GM12873 (cell line): Measurements from ENCODE around the gene ACVR1C.

ENCODE experiments used
- CTCF ChIP-seq: IDR thresholded peaks from 2 replicates; pipeline ENCODE4 v1.5.1; 2012; ENCODE audit warnings: low read depth, mild to moderate bottlenecking, moderate library complexity, low read length, control low read depth; ENCODE audit not compliant: insufficient read depth; ENCODE audit errors: missing control alignments

The ACVR1C gene

GRCh38 chr2:157492189-157492773, 136.4 kb downstream of the ACVR1C start:
- peak; percentile 82 for TF ChIP-seq CTCF

GRCh38 chr2:157489983-157490382, 138.7 kb downstream of the ACVR1C start:
- no peak for TF ChIP-seq CTCF

GRCh38 chr2:157488877-157489276, 139.8 kb downstream of the ACVR1C start:
- TF ChIP-seq CTCF, result no peak

GRCh38 chr2:157487747-157488146, 140.9 kb downstream of the ACVR1C start:
- TF ChIP-seq CTCF, result no peak

GRCh38 chr2:157487271-157487610, 141.4 kb downstream of the ACVR1C start:
- no peak for TF ChIP-seq CTCF

GRCh38 chr2:157486596-157487270, 141.9 kb downstream of the ACVR1C start:
- no peak for TF ChIP-seq CTCF

- TF ChIP-seq CTCF, result no peak
These were observed 148.3 kb downstream of the ACVR1C start for GRCh38 chr2:157480182-157480961.
